H1 (cell line): ENCODE data around the gene INPP5J. TPM values are rescaled to one million over a fixed set of nuclear protein-coding genes. Genes with fewer than 3 reads are reported as not detected.

Experiments
- KDM1A ChIP-seq: fragments of 200-600, 300-600 bp; sonication (generic); IDR thresholded peaks from 2 replicates; pipeline ENCODE4 v1.7.1; 2016; ENCODE audit warnings: mild to moderate bottlenecking, low read length, borderline replicate concordance
- MAFK ChIP-seq: IDR thresholded peaks from 2 replicates; pipeline ENCODE4 v1.6.1; 2012; ENCODE audit warnings: low read depth, mild to moderate bottlenecking, improper control_type of control experiment, low read length
- NRF1 ChIP-seq: IDR thresholded peaks from 2 replicates; pipeline ENCODE4 v1.6.1; 2011; ENCODE audit warnings: mild to moderate bottlenecking, low read depth, low read length, improper control_type of control experiment
- POU5F1 ChIP-seq: IDR thresholded peaks from 2 replicates; pipeline ENCODE4 v1.6.1; 2011; ENCODE audit warnings: low read depth, mild to moderate bottlenecking, low read length, moderate library complexity
- RXRA ChIP-seq: IDR thresholded peaks from 2 replicates; pipeline ENCODE4 v1.6.1; 2011; ENCODE audit warnings: low read depth, mild to moderate bottlenecking, low read length, moderate library complexity; ENCODE audit not compliant: insufficient read depth
- polyA plus RNA-seq, 7 experiments: library from polyadenylated mRNA; depleted of rRNA in 3 of 7; stranded (reverse) in 5 of 7; unstranded in 2 of 7; fragments of >200 nt in 5 of 7; fragments of 200-250 nt in 2 of 7; gene quantifications; 1 replicate in 5 of 7; 2 replicates in 1 of 7; 4 replicates in 1 of 7; pipeline versions ENCODE4 v1.2.1 to v1.2.3, GENCODE V29; 2011 to 2013; ENCODE audit warnings: missing spikeins in 2 of 7, mixed read lengths in 2 of 7
- total RNA-seq: library from RNA; stranded (reverse); fragmentation: NEBNext Ultra II Directional; extraction: Animal tissue kit (Norgen Biotek cat#: 25700); gene quantifications from 2 replicates; pipeline ENCODE4 v1.2.1, GENCODE V29; 2021

INPP5J gene
- total and polyA plus RNA-seq, 2 of the 8 experiments (the other 6 are each of a cell fraction or from before 2014, with no cell fraction given): 5.4 to 6.0 TPM

DNA sequence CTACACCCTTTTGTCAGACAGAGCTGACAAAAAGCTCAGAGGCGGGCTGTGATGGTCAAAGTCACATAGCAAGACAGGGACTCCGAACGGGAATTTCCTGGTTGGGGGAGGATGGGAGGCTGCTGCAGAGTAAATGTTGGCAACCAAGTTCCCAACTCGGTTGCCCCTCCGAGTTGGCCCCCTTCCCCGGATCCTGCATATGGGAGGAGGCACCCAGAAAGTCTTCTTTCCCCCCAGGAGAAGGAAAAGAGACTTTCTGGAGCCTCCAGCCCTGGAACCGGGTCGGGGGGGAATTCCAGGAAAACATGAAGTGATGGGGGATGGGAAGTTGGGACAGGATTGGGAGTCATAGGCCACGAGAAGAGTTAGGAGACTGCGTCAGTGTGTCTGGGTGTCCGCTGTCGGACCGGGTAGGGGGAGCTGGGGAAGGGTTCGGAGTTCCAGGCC lies 16.0 kb upstream of the INPP5J start (continued):
- TF ChIP-seq MAFK (no peak), KDM1A (no peak), NRF1 (no peak), RXRA (no peak), POU5F1 (no peak)
- TF ChIP-seq, all 59 proteins: peak for 0
